Lower leg skin (tissue), 3 donors: ENCODE data around the gene STPG1.

ENCODE experiments used
- POLR2A ChIP-seq, 2 donors: fragments of 450-650 bp; IDR thresholded peaks; one replicate each; pipeline ENCODE4 v1.6.1; 2016 to 2017; ENCODE audit warnings: antibody characterized with exemption in 2 of 2, mild to moderate bottlenecking in 1 of 2, moderate library complexity in 1 of 2
- TF ChIP-seq, protein P1 (sequence below), 3 donors: fragments of 450-650 bp; IDR thresholded peaks; one replicate each; pipeline ENCODE4 v1.5.1; 2016; ENCODE audit warnings: antibody characterized with exemption in 3 of 3, mild to moderate bottlenecking in 3 of 3, moderate library complexity in 2 of 3

DNA sequence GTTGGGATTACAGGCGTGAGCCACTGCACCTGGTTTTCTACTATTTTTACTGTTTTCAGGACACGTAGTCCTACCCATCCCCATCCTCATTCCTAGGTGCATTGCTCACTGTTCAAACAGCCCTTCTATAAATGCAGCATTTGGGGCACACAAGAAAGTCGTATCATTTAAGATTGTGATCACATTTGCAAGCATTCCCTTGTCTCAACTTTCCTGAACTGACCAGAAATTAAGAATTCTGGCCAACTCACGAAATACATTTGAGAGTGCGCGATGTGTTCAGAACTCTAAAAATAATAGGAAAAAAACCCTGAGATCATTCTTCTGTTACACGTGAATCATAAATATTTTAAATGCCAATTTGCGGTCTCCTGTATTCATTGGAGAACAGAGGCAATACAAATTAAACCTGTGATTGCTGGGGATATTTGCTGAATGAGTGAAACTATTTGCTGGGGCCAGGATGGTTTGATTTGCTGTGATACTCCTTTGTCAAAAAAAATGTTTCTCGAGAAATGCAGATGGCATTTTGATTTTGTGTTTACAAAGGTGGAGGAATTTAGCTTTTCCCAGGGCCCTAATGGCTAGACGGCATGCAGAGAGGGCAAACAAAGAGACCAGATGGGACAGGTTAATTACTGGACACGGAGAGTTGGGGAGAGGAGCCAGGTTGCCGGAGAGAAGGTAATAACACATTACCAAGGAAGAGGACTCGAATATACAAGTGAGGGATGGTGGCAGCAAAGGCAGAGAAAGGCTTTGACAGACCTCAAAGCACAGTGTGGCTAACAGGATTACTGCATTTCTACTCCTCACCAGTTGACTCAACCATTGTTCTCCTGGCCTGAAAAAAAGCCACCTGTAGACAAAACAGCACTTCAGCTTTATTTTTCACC lies 38.4 kb downstream of the STPG1 start:
- TF ChIP-seq, protein P1, sequence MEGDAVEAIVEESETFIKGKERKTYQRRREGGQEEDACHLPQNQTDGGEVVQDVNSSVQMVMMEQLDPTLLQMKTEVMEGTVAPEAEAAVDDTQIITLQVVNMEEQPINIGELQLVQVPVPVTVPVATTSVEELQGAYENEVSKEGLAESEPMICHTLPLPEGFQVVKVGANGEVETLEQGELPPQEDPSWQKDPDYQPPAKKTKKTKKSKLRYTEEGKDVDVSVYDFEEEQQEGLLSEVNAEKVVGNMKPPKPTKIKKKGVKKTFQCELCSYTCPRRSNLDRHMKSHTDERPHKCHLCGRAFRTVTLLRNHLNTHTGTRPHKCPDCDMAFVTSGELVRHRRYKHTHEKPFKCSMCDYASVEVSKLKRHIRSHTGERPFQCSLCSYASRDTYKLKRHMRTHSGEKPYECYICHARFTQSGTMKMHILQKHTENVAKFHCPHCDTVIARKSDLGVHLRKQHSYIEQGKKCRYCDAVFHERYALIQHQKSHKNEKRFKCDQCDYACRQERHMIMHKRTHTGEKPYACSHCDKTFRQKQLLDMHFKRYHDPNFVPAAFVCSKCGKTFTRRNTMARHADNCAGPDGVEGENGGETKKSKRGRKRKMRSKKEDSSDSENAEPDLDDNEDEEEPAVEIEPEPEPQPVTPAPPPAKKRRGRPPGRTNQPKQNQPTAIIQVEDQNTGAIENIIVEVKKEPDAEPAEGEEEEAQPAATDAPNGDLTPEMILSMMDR (IDR thresholded peaks at IDR 0.05), result no peak
- no peak for TF ChIP-seq POLR2A (IDR thresholded peaks at IDR 0.05)
